Measurements from ENCODE around the gene TERT.
A peak's percentile ranks its signal among the peaks of the same experiment; 100 is the strongest.

TERT gene

GRCh38 chr5:1215320-1216096 is 79.4 kb downstream of the TERT start:
- no peak for DNase-seq

GRCh38 chr5:1214936-1215220 is 80.0 kb downstream of the TERT start:
- no peak for DNase-seq

GRCh38 chr5:1214163-1214935 is 80.5 kb downstream of the TERT start:
- no peak for DNase-seq

DNA sequence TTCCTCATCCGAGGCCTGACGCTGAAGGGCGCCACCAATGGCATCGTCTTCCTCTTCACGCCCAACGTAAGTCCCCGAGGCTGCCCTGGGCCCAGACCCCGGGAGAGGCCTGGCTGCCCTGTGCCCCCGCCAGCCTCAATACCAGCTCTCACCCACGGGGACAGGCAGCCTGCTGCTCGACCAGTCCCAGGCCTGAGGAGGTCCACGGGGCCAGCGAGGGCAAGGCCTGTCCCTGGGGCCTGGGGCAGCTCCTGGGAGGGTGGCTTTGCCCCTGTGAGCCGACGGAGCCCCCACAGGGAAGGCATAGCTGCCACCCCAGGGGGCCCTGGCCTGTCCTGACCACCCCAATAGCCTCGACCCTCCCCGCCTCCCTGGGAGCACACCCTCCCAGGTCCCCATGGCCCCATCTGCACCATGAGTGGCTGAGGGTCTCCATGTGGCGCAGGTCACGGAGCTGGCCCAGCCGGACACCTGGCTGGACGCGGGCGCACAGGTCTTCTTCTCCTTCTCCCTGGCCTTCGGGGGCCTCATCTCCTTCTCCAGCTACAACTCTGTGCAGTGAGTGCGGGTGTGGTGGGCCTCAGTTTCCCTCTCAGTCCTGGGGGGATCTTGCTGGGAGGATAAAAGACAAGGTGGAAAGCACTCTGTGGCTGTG is 81.2 kb downstream of the TERT start:
- DNase-seq: no peak

DNA sequence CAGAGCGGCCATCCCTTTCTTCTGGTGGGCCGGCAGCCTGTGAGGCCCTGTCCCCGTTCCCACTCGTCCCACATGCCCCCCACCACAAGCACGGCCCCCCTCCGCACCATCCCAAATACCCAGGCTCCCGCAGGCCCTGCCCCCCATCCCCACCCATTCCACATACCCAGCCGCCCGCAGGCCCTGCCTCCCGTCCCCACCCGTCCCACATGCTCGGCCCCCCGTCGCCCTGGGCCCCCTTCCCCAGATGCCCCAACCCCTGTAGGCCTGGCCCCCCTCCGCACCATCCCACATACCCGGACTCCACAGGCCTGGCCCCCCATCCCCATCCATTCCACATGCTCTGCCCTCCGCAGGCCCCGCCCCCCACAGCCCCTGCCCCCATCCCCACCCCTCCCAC is 82.0 kb downstream of the TERT start:
- DNase-seq: no peak

- DNase-seq: no peak
Measured at GRCh38 chr5:1212271-1212670, 82.6 kb downstream of the TERT start.

DNA sequence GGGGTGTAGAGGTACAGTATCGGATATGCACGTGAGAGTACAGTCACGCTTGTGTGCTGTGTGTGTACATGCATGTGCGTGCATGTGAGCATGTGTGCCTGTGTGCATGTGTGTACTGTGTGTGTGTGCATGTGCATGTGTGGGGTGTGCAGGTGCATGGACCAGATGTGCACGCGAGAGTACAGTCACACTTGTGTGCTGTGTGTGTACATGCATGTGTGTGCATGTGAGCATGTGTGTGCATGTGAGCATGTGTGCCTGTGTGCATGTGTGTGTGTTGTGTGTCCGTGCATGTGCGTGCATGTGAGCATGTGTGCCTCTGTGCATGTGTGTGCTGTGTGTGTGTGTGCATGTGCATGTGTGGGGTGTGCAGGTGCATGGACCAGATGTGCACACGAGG is 83.2 kb downstream of the TERT start:
- no peak for DNase-seq

GRCh38 chr5:1210832-1211251 is 84.0 kb downstream of the TERT start:
- DNase-seq: no peak

- DNase-seq: no peak
Measured at GRCh38 chr5:1209896-1210776, 84.7 kb downstream of the TERT start.

- DNase-seq: no peak
Measured at GRCh38 chr5:1209489-1209852, 85.4 kb downstream of the TERT start.

- DNase-seq: peak in 1 of 2 experiments; percentile 14
Measured at GRCh38 chr5:1208743-1209488, 86.0 kb downstream of the TERT start.

DNA sequence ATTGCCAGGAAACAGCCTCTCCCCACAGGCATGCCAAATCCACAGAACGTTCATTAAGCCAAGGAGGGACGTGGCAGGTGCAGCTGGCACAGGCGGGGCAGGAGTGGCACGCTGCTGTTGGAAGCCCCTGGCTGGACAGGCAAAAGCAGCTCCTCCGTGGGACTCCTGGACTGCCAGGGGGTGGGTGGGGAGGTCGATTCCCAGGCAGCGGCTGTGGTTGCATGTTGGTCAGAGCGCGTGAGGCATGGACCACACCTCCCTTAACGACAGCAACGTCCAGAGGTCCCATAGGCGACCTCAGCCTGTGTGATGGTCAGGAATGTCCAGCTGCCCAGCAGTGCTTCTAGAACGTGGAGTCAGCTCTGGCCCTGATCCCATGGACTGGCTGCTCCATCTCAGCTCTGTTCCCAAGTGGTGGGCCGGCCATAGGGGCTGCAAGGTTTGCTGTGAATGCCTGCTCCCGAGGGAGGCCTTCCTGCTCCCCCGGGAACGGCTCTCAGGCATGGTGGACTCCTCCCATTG is 86.6 kb downstream of the TERT start:
- no peak for DNase-seq

GRCh38 chr5:1207555-1207954 is 87.3 kb downstream of the TERT start:
- DNase-seq: no peak

DNA sequence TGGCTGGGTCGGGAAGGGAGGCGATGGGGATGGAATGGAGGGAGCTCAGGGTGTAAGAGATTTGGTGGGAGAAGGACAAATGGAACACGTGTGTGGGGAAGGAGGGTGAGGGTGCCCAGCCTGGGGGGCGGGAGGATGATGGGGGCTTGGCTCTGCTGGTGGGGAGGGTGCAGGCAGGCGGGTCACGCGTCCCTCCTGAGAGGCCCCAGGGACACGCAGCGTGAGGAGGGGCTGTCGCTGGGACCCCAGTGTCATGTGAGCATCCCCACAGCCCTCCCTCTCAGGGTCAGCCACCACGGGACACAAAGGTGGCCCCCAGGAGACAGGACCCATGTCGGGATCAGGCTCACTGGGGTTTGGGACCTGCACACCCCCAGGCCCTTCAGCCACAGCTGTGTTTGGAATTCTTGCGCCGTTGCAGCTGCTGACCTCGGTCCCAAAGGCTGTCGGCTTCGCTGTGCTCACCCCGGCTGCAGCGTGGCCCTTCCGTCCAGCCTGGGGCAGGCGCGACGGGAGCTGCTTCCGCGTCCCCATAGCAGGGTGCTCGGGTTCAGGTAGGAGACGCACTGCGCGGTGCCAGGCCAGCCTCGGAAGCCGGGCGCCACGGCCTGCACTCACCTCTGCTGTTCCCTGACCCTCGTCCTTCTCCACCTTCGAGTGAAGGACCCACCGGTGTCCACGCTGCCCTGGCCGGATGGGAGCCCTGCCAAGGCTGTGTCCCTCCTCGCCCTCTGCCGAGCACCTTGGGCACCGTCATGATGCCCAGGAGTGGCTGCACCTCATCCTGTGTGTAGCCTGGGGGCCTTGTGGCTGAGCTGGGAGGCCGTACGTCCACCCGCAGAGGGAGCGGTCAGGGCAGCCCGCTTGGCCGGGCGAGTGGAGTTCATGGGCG is 88.1 kb downstream of the TERT start:
- DNase-seq: no peak

DNA sequence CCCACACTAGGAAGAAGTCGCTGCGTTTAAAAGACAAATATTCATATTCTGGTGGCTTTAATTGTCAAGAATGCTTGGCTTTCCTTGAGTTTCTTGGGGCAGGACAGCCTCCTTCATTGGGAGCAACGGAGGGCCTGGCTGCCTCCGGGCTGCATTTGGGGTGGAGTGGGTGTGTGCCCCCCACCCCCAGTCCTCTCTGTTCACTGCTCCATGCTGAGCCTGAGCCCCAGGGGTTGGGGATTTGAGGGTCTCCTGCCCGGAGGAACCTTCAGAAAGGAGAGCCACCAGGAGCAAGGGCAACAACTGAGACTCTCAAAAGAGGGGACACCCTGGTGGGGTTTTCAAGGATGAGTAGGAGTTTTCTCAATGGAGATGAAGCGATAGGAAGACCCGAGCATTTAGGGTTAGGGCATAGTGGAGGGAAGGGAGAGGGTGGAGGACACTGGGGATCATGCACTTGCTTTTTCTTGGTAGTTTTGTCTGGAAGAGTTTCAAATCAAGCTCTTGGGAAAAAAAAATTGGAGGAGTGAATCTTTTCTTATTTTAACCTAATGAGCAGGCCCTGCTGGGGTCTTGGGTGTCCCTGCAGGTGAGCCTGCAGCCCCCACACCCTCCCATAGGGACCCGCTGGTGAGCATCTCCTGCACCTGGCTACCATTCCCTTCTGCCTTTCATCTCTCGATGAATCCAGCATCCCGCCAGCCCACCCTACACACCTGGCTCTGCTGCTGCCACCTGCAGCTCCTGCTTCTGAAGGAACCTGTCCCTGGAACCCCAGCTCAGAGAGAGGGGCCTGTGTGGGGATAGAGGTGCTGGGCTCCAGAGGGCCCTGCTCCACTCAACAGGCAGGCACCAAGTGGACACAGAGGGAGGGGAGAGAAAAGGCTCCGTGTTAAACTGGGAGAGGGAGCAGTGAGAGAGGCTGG is 89.3 kb downstream of the TERT start:
- no peak for DNase-seq

DNA sequence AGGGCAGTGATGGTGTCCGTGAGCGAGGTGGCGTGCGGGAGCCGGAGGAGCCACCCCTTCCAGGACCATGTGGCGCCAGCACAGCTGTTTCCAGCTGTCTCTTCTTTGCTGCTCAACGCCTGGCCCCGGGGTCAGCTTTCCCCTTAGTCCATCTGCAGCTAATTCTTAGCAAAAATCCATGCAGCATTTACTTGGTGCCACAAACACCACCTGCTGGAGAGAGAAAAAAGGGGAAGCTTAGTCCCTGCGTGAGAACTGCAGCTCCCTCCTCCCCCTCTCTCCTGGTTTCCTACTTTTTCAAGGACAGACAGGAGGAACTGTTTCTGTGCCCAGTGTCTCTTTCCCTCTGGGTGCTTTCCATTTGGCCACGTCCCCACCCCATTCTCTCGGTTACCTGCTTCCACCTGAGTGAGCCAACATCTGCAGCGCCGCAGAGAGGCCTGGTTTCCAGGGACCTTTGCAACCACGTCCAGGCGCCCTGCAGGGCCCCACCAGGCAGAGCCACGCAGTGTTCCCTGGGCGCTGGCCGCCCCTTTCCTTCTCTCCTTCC is 90.1 kb downstream of the TERT start:
- DNase-seq: peak; percentile 38 to 49

- no peak for DNase-seq
Measured at GRCh38 chr5:1203968-1204692, 90.7 kb downstream of the TERT start.

GRCh38 chr5:1203311-1203967 is 91.4 kb downstream of the TERT start:
- DNase-seq: no peak

Data from SW 1271 (cell line).